WTC11 (cell line): Measurements from ENCODE around the gene NXN. TPM values are rescaled to one million over a fixed set of nuclear protein-coding genes. Genes with fewer than 3 reads are reported as not detected.

ENCODE experiments used
- ATAC-seq: fragments of 200-7000 bp; cut with Tn5 transposase; 2 replicates; pipeline ENCODE4 v1.10.0; 2021; ENCODE audit warnings: mild to moderate bottlenecking, moderate library complexity
- CTCF ChIA-PET: fragments of 300-600 bp; sonication (Branson Sonifier 250); formaldehyde crosslinking; loops from one replicate; lab custom pipeline; 2021; ENCODE audit warnings: antibody characterized with exemption; lab: Charles Lee
- POLR2A ChIA-PET: fragments of 350-600 bp; sonication (Branson Sonifier 250); formaldehyde crosslinking; loops from one replicate; lab custom pipeline; 2021; ENCODE audit warnings: antibody characterized with exemption; lab: Charles Lee
- DNase-seq: peaks from one replicate; pipeline ENCODE4 v3.0.0; 2021; ENCODE audit warnings: low spot score
- H3K27ac Mint-ChIP-seq: 2 replicates; pipeline ENCODE4 v1.8.0; 2021; ENCODE audit warnings: mixed read lengths
- H3K27me3 Mint-ChIP-seq: 2 replicates; pipeline ENCODE4 v1.8.0; 2021; ENCODE audit warnings: low read depth, mild to moderate bottlenecking, moderate library complexity, mixed read lengths
- H3K36me3 Mint-ChIP-seq: 2 replicates; pipeline ENCODE4 v1.8.0; 2021; ENCODE audit warnings: mixed read lengths
- H3K4me1 Mint-ChIP-seq: 2 replicates; pipeline ENCODE4 v1.8.0; 2022; ENCODE audit warnings: mixed read lengths
- H3K4me3 Mint-ChIP-seq: 2 replicates; pipeline ENCODE4 v1.8.0; 2021; ENCODE audit warnings: mild to moderate bottlenecking, moderate library complexity, mixed read lengths
- H3K9me3 Mint-ChIP-seq: 2 replicates; pipeline ENCODE4 v1.8.0; 2021; ENCODE audit warnings: mixed read lengths
- CREB1 ChIP-seq: sonication (generic); formaldehyde crosslinking; IDR thresholded peaks from 2 replicates; pipeline ENCODE4 v1.8.0; 2023; ENCODE audit warnings: mild to moderate bottlenecking, missing genetic modification reagents
- EMX1 ChIP-seq: fragments of 250-450 bp; sonication (Bioruptor Pico); IDR thresholded peaks from 2 replicates; pipeline ENCODE4 v1.8.0; 2021; ENCODE audit warnings: mild to moderate bottlenecking
- ESRRA ChIP-seq: sonication (generic); formaldehyde crosslinking; IDR thresholded peaks from 2 replicates; pipeline ENCODE4 v1.8.1; 2022; ENCODE audit warnings: mild to moderate bottlenecking, missing genetic modification reagents, borderline replicate concordance
- FOXJ3 ChIP-seq: sonication (generic); formaldehyde crosslinking; IDR thresholded peaks from 2 replicates; pipeline ENCODE4 v1.9.0; 2021; ENCODE audit warnings: missing genetic modification reagents, mild to moderate bottlenecking, borderline replicate concordance
- FOXP1 ChIP-seq: sonication (generic); formaldehyde crosslinking; IDR thresholded peaks from 2 replicates; pipeline ENCODE4 v1.8.0; 2022; ENCODE audit warnings: missing genetic modification reagents, mild to moderate bottlenecking, moderate library complexity, borderline replicate concordance
- GABPB1 ChIP-seq: sonication (generic); formaldehyde crosslinking; IDR thresholded peaks from 2 replicates; pipeline ENCODE4 v1.8.1; 2023; ENCODE audit warnings: mild to moderate bottlenecking, missing genetic modification reagents
- JAZF1 ChIP-seq: fragments of 250-450 bp; sonication (Bioruptor Pico); IDR thresholded peaks from 2 replicates; pipeline ENCODE4 v1.9.0; 2021; ENCODE audit warnings: moderate library complexity, mild to moderate bottlenecking, inconsistent platforms
- NFYB ChIP-seq: sonication (generic); formaldehyde crosslinking; conservative IDR thresholded peaks from 2 replicates; pipeline ENCODE4 v1.8.0; 2022; ENCODE audit warnings: low read depth, missing genetic modification reagents
- TCF7 ChIP-seq: sonication (generic); formaldehyde crosslinking; IDR thresholded peaks from 2 replicates; pipeline ENCODE4 v1.8.0; 2022; ENCODE audit warnings: mild to moderate bottlenecking, low read depth, missing genetic modification reagents, moderate library complexity
- ZNF138 ChIP-seq: sonication (generic); formaldehyde crosslinking; conservative IDR thresholded peaks from 2 replicates; pipeline ENCODE4 v1.8.1; 2022; ENCODE audit warnings: mild to moderate bottlenecking, moderate library complexity, missing genetic modification reagents
- total RNA-seq: library from RNA; stranded (reverse); gene quantifications from 3 replicates; pipeline ENCODE4 v1.2.3, GENCODE V29; 2021
- TF ChIP-seq, protein P1 (sequence below): fragments of 250-450 bp; sonication (Bioruptor Pico); IDR thresholded peaks from 2 replicates; pipeline ENCODE4 v1.9.0; 2021; ENCODE audit warnings: mild to moderate bottlenecking, borderline replicate concordance
- TF ChIP-seq, protein P2 (sequence below): fragments of 250-450 bp; sonication (Bioruptor Pico); IDR thresholded peaks from 2 replicates; pipeline ENCODE4 v1.8.0; 2021; ENCODE audit warnings: mild to moderate bottlenecking
- TF ChIP-seq, protein P3 (sequence below): sonication (generic); formaldehyde crosslinking; IDR thresholded peaks from 2 replicates; pipeline ENCODE4 v1.8.1; 2022; ENCODE audit warnings: low read depth, mild to moderate bottlenecking, moderate library complexity, missing genetic modification reagents, borderline replicate concordance
- TF ChIP-seq, protein P4 (sequence below): fragments of 250-450 bp; sonication (Bioruptor Pico); IDR thresholded peaks from 2 replicates; pipeline ENCODE4 v1.9.0; 2021; ENCODE audit warnings: mild to moderate bottlenecking
- TF ChIP-seq, protein P5 (sequence below): sonication (generic); formaldehyde crosslinking; IDR thresholded peaks from 2 replicates; pipeline ENCODE4 v1.8.1; 2023; ENCODE audit warnings: mild to moderate bottlenecking, moderate library complexity, missing genetic modification reagents
- TF ChIP-seq, protein P6 (sequence below): sonication (generic); formaldehyde crosslinking; IDR thresholded peaks from 2 replicates; pipeline ENCODE4 v1.8.1; 2023; ENCODE audit warnings: mild to moderate bottlenecking, missing genetic modification reagents, moderate library complexity
- TF ChIP-seq, protein P7 (sequence below): sonication (generic); formaldehyde crosslinking; IDR thresholded peaks from 2 replicates; pipeline ENCODE4 v1.8.0; 2022; ENCODE audit warnings: mild to moderate bottlenecking, missing genetic modification reagents
- TF ChIP-seq, protein P8 (sequence below): sonication (generic); formaldehyde crosslinking; IDR thresholded peaks from 2 replicates; pipeline ENCODE4 v1.8.1; 2023; ENCODE audit warnings: mild to moderate bottlenecking, missing genetic modification reagents
- TF ChIP-seq, protein P9 (sequence below): fragments of 200-600 bp; IDR thresholded peaks from 2 replicates; pipeline ENCODE4 v1.8.0; 2022; ENCODE audit warnings: antibody characterized with exemption

The NXN gene
- total RNA-seq, 1 experiment from 2014 or later: 96.8 TPM

DNA sequence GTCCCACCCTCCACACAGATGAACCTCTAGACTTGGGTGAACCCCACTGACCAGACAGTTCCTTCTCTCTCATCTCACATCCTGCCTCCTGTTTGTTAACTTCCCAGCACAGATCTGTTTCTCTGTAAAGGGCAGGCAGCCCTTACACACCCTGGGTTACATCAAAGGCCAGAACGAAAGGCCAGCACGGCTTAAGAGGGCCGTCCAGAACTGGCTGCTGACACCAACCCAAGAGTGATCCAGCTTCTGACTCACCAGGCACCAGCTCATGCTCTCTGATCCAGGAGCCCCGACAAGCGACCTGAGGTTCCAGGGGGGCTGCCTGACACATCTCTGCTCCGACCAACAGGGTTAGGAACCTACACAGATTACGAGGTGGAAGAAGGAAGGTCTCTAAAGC is 110.5 kb downstream of the NXN start:
- no peak overlapping the region for H3K4me3 Mint-ChIP-seq
- H3K9me3 Mint-ChIP-seq: 0 out of 2 replicates have a peak, but pooled peaks cover 3% of the 10 kb centered on the region
- POLR2A ChIA-PET: no interaction called here
- CTCF ChIA-PET: interaction anchor here (2.1 to 3.0 kb wide), 2 partner anchors 10 to 111 kb away, joined by 6 to 15 read pairs; partner anchors contain the start of gene NXN
- H3K4me1 Mint-ChIP-seq: peaks cover 2% of the 10 kb centered on the region; the same call in 1 of the 2 replicates
- H3K36me3 Mint-ChIP-seq: peaks cover 3% of the 10 kb centered on the region
- peak overlapping the region; percentile 53 for H3K27ac Mint-ChIP-seq
- H3K27me3 Mint-ChIP-seq: no peaks in the 10 kb centered on the region
- TF ChIP-seq FOXP1 (CRISPR knock-in tag): no peak
- TF ChIP-seq GABPB1: no peak
- TF ChIP-seq, protein P1, sequence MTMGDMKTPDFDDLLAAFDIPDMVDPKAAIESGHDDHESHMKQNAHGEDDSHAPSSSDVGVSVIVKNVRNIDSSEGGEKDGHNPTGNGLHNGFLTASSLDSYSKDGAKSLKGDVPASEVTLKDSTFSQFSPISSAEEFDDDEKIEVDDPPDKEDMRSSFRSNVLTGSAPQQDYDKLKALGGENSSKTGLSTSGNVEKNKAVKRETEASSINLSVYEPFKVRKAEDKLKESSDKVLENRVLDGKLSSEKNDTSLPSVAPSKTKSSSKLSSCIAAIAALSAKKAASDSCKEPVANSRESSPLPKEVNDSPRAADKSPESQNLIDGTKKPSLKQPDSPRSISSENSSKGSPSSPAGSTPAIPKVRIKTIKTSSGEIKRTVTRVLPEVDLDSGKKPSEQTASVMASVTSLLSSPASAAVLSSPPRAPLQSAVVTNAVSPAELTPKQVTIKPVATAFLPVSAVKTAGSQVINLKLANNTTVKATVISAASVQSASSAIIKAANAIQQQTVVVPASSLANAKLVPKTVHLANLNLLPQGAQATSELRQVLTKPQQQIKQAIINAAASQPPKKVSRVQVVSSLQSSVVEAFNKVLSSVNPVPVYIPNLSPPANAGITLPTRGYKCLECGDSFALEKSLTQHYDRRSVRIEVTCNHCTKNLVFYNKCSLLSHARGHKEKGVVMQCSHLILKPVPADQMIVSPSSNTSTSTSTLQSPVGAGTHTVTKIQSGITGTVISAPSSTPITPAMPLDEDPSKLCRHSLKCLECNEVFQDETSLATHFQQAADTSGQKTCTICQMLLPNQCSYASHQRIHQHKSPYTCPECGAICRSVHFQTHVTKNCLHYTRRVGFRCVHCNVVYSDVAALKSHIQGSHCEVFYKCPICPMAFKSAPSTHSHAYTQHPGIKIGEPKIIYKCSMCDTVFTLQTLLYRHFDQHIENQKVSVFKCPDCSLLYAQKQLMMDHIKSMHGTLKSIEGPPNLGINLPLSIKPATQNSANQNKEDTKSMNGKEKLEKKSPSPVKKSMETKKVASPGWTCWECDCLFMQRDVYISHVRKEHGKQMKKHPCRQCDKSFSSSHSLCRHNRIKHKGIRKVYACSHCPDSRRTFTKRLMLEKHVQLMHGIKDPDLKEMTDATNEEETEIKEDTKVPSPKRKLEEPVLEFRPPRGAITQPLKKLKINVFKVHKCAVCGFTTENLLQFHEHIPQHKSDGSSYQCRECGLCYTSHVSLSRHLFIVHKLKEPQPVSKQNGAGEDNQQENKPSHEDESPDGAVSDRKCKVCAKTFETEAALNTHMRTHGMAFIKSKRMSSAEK (CRISPR knock-in tag): no peak
- TF ChIP-seq, protein P2, sequence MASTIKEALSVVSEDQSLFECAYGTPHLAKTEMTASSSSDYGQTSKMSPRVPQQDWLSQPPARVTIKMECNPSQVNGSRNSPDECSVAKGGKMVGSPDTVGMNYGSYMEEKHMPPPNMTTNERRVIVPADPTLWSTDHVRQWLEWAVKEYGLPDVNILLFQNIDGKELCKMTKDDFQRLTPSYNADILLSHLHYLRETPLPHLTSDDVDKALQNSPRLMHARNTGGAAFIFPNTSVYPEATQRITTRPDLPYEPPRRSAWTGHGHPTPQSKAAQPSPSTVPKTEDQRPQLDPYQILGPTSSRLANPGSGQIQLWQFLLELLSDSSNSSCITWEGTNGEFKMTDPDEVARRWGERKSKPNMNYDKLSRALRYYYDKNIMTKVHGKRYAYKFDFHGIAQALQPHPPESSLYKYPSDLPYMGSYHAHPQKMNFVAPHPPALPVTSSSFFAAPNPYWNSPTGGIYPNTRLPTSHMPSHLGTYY (CRISPR knock-in tag): no peak
- TF ChIP-seq NFYB (CRISPR knock-in tag): no peak
- TF ChIP-seq, protein P3, sequence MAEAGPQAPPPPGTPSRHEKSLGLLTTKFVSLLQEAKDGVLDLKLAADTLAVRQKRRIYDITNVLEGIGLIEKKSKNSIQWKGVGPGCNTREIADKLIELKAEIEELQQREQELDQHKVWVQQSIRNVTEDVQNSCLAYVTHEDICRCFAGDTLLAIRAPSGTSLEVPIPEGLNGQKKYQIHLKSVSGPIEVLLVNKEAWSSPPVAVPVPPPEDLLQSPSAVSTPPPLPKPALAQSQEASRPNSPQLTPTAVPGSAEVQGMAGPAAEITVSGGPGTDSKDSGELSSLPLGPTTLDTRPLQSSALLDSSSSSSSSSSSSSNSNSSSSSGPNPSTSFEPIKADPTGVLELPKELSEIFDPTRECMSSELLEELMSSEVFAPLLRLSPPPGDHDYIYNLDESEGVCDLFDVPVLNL: no peak
- TF ChIP-seq FOXJ3: no peak
- TF ChIP-seq EMX1 (CRISPR knock-in tag): no peak
- no peak for TF ChIP-seq ESRRA
- no peak for TF ChIP-seq TCF7 (CRISPR knock-in tag)
- TF ChIP-seq, protein P4, sequence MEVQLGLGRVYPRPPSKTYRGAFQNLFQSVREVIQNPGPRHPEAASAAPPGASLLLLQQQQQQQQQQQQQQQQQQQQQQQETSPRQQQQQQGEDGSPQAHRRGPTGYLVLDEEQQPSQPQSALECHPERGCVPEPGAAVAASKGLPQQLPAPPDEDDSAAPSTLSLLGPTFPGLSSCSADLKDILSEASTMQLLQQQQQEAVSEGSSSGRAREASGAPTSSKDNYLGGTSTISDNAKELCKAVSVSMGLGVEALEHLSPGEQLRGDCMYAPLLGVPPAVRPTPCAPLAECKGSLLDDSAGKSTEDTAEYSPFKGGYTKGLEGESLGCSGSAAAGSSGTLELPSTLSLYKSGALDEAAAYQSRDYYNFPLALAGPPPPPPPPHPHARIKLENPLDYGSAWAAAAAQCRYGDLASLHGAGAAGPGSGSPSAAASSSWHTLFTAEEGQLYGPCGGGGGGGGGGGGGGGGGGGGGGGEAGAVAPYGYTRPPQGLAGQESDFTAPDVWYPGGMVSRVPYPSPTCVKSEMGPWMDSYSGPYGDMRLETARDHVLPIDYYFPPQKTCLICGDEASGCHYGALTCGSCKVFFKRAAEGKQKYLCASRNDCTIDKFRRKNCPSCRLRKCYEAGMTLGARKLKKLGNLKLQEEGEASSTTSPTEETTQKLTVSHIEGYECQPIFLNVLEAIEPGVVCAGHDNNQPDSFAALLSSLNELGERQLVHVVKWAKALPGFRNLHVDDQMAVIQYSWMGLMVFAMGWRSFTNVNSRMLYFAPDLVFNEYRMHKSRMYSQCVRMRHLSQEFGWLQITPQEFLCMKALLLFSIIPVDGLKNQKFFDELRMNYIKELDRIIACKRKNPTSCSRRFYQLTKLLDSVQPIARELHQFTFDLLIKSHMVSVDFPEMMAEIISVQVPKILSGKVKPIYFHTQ (CRISPR knock-in tag): no peak
- no peak for TF ChIP-seq ZNF138
- TF ChIP-seq, protein P5, sequence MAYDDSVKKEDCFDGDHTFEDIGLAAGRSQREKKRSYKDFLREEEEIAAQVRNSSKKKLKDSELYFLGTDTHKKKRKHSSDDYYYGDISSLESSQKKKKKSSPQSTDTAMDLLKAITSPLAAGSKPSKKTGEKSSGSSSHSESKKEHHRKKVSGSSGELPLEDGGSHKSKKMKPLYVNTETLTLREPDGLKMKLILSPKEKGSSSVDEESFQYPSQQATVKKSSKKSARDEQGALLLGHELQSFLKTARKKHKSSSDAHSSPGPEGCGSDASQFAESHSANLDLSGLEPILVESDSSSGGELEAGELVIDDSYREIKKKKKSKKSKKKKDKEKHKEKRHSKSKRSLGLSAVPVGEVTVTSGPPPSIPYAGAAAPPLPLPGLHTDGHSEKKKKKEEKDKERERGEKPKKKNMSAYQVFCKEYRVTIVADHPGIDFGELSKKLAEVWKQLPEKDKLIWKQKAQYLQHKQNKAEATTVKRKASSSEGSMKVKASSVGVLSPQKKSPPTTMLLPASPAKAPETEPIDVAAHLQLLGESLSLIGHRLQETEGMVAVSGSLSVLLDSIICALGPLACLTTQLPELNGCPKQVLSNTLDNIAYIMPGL (CRISPR knock-in tag): no peak
- TF ChIP-seq JAZF1: no peak
- TF ChIP-seq, protein P6, sequence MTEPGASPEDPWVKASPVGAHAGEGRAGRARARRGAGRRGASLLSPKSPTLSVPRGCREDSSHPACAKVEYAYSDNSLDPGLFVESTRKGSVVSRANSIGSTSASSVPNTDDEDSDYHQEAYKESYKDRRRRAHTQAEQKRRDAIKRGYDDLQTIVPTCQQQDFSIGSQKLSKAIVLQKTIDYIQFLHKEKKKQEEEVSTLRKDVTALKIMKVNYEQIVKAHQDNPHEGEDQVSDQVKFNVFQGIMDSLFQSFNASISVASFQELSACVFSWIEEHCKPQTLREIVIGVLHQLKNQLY (CRISPR knock-in tag): no peak
- TF ChIP-seq, protein P7, sequence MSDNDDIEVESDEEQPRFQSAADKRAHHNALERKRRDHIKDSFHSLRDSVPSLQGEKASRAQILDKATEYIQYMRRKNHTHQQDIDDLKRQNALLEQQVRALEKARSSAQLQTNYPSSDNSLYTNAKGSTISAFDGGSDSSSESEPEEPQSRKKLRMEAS (CRISPR knock-in tag): no peak
- TF ChIP-seq, protein P8, sequence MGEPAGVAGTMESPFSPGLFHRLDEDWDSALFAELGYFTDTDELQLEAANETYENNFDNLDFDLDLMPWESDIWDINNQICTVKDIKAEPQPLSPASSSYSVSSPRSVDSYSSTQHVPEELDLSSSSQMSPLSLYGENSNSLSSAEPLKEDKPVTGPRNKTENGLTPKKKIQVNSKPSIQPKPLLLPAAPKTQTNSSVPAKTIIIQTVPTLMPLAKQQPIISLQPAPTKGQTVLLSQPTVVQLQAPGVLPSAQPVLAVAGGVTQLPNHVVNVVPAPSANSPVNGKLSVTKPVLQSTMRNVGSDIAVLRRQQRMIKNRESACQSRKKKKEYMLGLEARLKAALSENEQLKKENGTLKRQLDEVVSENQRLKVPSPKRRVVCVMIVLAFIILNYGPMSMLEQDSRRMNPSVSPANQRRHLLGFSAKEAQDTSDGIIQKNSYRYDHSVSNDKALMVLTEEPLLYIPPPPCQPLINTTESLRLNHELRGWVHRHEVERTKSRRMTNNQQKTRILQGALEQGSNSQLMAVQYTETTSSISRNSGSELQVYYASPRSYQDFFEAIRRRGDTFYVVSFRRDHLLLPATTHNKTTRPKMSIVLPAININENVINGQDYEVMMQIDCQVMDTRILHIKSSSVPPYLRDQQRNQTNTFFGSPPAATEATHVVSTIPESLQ (CRISPR knock-in tag): no peak
- TF ChIP-seq CREB1 (CRISPR knock-in tag): no peak
- TF ChIP-seq, protein P9, sequence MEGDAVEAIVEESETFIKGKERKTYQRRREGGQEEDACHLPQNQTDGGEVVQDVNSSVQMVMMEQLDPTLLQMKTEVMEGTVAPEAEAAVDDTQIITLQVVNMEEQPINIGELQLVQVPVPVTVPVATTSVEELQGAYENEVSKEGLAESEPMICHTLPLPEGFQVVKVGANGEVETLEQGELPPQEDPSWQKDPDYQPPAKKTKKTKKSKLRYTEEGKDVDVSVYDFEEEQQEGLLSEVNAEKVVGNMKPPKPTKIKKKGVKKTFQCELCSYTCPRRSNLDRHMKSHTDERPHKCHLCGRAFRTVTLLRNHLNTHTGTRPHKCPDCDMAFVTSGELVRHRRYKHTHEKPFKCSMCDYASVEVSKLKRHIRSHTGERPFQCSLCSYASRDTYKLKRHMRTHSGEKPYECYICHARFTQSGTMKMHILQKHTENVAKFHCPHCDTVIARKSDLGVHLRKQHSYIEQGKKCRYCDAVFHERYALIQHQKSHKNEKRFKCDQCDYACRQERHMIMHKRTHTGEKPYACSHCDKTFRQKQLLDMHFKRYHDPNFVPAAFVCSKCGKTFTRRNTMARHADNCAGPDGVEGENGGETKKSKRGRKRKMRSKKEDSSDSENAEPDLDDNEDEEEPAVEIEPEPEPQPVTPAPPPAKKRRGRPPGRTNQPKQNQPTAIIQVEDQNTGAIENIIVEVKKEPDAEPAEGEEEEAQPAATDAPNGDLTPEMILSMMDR: no peak
- DNase-seq: no peak
- ATAC-seq: no peak
